HepG2 (cell line): Measurements from ENCODE around the gene GNG12. TPM values are rescaled to one million over a fixed set of nuclear protein-coding genes. Genes with fewer than 3 reads are reported as not detected.

Experiments
- ATAC-seq: fragments of 200-7000 bp; cut with Tn5 transposase; 3 replicates; pipeline ENCODE4 v1.9.1; 2020; ENCODE audit warnings: mild to moderate bottlenecking, moderate library complexity
- BruUV-seq: library from RNA; stranded (reverse); fragments of 400-500 nt; replicated peaks from 2 replicates; lab custom pipeline; 2021; lab: Mats Ljungman, UMichigan
- CTCF ChIA-PET: fragments of 300-600 bp; formaldehyde crosslinking; extraction: SDS; loops from one replicate; lab custom pipeline; 2021; ENCODE audit warnings: low total read pairs, inconsistent platforms, low intra/inter-chr PET ratio; lab: Yijun Ruan, JAX
- POLR2A ChIA-PET: fragments of 350-600 bp; sonication (Branson Sonifier 250); formaldehyde crosslinking; loops from one replicate; lab custom pipeline; 2020; ENCODE audit warnings: antibody characterized with exemption, inconsistent platforms; lab: Yijun Ruan, JAX
- DNase-seq: peaks from one replicate; pipeline ENCODE4 v3.0.0-alpha.2; 2015; ENCODE audit warnings: low spot score
- FAIRE-seq: peaks from 3 replicates; lab custom pipeline; 2011; peaks lifted over from hg19 to GRCh38; lab: Jason Lieb, UNC
- H2AFZ ChIP-seq: one replicate; pipeline ENCODE4 v1.6.1; 2011; ENCODE audit warnings: low read length, inconsistent platforms
- H3K27ac ChIP-seq: fragments of 300-600 bp; 3 replicates; pipeline ENCODE4 v1.8.0; 2011; ENCODE audit warnings: mixed run types, mild to moderate bottlenecking, mixed read lengths, low read length, inconsistent platforms; ENCODE audit not compliant: insufficient read depth; ENCODE audit errors: extremely low read length
- H3K27me3 ChIP-seq, 2 experiments: fragments of 200-600 bp in 1 of 2; 2 replicates in 1 of 2; 3 replicates in 1 of 2; pipeline versions ENCODE4 v1.6.0 to v1.8.0; 2011; ENCODE audit warnings: low read length in 2 of 2, mild to moderate bottlenecking in 2 of 2, moderate library complexity in 2 of 2, inconsistent platforms in 1 of 2; ENCODE audit not compliant: insufficient read depth in 2 of 2, control insufficient read depth in 1 of 2
- H3K36me3 ChIP-seq, 2 experiments: fragments of 200-600 bp in 1 of 2; replicated peaks in 1 of 2; 2 replicates in 1 of 2; 3 replicates in 1 of 2; pipeline versions ENCODE4 v1.5.1 to v1.8.0; 2011; ENCODE audit warnings: low read length in 2 of 2, inconsistent platforms in 1 of 2; ENCODE audit not compliant: insufficient read depth in 2 of 2, control insufficient read depth in 1 of 2
- H3K4me1 ChIP-seq: 2 replicates; pipeline ENCODE4 v1.5.1; 2012; ENCODE audit warnings: low read length, inconsistent platforms; ENCODE audit not compliant: insufficient read depth
- H3K4me2 ChIP-seq: 2 replicates; pipeline ENCODE4 v1.6.0; 2011; ENCODE audit warnings: low read depth, low read length, inconsistent platforms
- H3K4me3 ChIP-seq, 3 experiments: fragments of 200-600 bp in 1 of 3; sonication (generic), shearing (Covaris generic) in 1 of 3; replicated peaks in 1 of 3; 2 replicates each; pipeline ENCODE4 v1.5.1; 2011 to 2016; ENCODE audit warnings: low read length in 3 of 3, inconsistent platforms in 2 of 3, low read depth in 2 of 3, mild to moderate bottlenecking in 2 of 3, control low read depth in 1 of 3, mixed read lengths in 1 of 3; ENCODE audit not compliant: insufficient read depth in 1 of 3
- H3K79me2 ChIP-seq: one replicate; pipeline ENCODE4 v1.6.1; 2011; ENCODE audit warnings: low read length, inconsistent platforms; ENCODE audit not compliant: insufficient read depth
- H3K9ac ChIP-seq: 2 replicates; pipeline ENCODE4 v1.6.0; 2011; ENCODE audit warnings: mild to moderate bottlenecking, low read depth, low read length, inconsistent platforms; ENCODE audit not compliant: insufficient read depth
- H3K9me3 ChIP-seq: 2 replicates; pipeline ENCODE4 v1.5.1; 2012; ENCODE audit warnings: mild to moderate bottlenecking, low read length
- H4K20me1 ChIP-seq: 2 replicates; pipeline ENCODE4 v1.6.0; 2011; ENCODE audit warnings: inconsistent platforms, mild to moderate bottlenecking, low read length, moderate library complexity; ENCODE audit not compliant: insufficient read depth
- KLF15 ChIP-seq: sonication (generic); formaldehyde crosslinking; IDR thresholded peaks from 2 replicates; pipeline ENCODE4 v1.8.1; 2023; ENCODE audit warnings: borderline replicate concordance, mild to moderate bottlenecking, inconsistent platforms, missing genetic modification reagents, mixed read lengths
- PATZ1 ChIP-seq: sonication (generic); formaldehyde crosslinking; IDR thresholded peaks from 2 replicates; pipeline ENCODE4 v1.4.0; 2020; ENCODE audit warnings: missing genetic modification reagents
- RXRA ChIP-seq: sonication (generic); formaldehyde crosslinking; IDR thresholded peaks from 2 replicates; pipeline ENCODE4 v1.5.1; 2020; ENCODE audit warnings: missing genetic modification reagents
- SAP130 ChIP-seq: IDR thresholded peaks from 2 replicates; pipeline ENCODE4 v1.6.1; 2016; ENCODE audit warnings: low read depth
- SMARCE1 ChIP-seq: fragments of 450-650 bp; IDR thresholded peaks from 2 replicates; pipeline ENCODE4 v1.6.1; 2017; ENCODE audit warnings: borderline replicate concordance
- WIZ ChIP-seq: sonication (generic); formaldehyde crosslinking; IDR thresholded peaks from 2 replicates; pipeline ENCODE4 v1.5.1; 2020; ENCODE audit warnings: mild to moderate bottlenecking, missing genetic modification reagents
- ZNF12 ChIP-seq: sonication (generic); formaldehyde crosslinking; IDR thresholded peaks from 2 replicates; pipeline ENCODE4 v1.5.0; 2020; ENCODE audit warnings: missing genetic modification reagents
- ZNF230 ChIP-seq: sonication (generic); formaldehyde crosslinking; IDR thresholded peaks from 2 replicates; pipeline ENCODE4 v1.4.0; 2020; ENCODE audit warnings: mild to moderate bottlenecking, missing genetic modification reagents
- ZNF251 ChIP-seq: sonication (generic); formaldehyde crosslinking; IDR thresholded peaks from 2 replicates; pipeline ENCODE4 v1.9.0; 2021; ENCODE audit warnings: mild to moderate bottlenecking, missing genetic modification reagents
- ZNF280D ChIP-seq: sonication (generic); formaldehyde crosslinking; IDR thresholded peaks from 2 replicates; pipeline ENCODE4 v1.5.1; 2020; ENCODE audit warnings: mild to moderate bottlenecking, missing genetic modification reagents
- ZNF281 ChIP-seq: sonication (generic); formaldehyde crosslinking; IDR thresholded peaks from 2 replicates; pipeline ENCODE4 v1.4.0; 2020; ENCODE audit warnings: missing genetic modification reagents, borderline replicate concordance
- ZNF34 ChIP-seq: sonication (generic); formaldehyde crosslinking; IDR thresholded peaks from 2 replicates; pipeline ENCODE4 v1.4.0; 2020; ENCODE audit warnings: mild to moderate bottlenecking, missing genetic modification reagents, borderline replicate concordance
- ZNF383 ChIP-seq: sonication (generic); formaldehyde crosslinking; IDR thresholded peaks from 2 replicates; pipeline ENCODE4 v1.4.0; 2020; ENCODE audit warnings: missing genetic modification reagents, mild to moderate bottlenecking, borderline replicate concordance
- ZNF430 ChIP-seq: sonication (generic); formaldehyde crosslinking; IDR thresholded peaks from 2 replicates; pipeline ENCODE4 v1.9.0; 2021; ENCODE audit warnings: mild to moderate bottlenecking, missing genetic modification reagents
- ZNF883 ChIP-seq: sonication (generic); formaldehyde crosslinking; IDR thresholded peaks from 2 replicates; pipeline ENCODE4 v1.5.1; 2020; ENCODE audit warnings: mild to moderate bottlenecking, missing genetic modification reagents; ENCODE audit errors: not compliant biosample characterization
- WGBS: methylation state at CpG from one replicate; pipeline ENCODE4 v1.1.6; 2017; ENCODE audit warnings: low lambda C conversion rate; 5-methylcytosine and 5-hydroxymethylcytosine counted together
- in situ Hi-C: cut with HindIII; loops from 2 replicates; pipeline ENCODE4 v1.10.0; 2017; ENCODE audit warnings: low pct_unique_long_range_greater_than_20kb; ENCODE audit not compliant: extremely low pct_ligation_motif_present
- intact Hi-C: fragments of 100-400 bp; cut with micrococcal nuclease; formaldehyde crosslinking; loops from one replicate; pipeline ENCODE4 v1.10.0; 2022; ENCODE audit not compliant: unreplicated experiment
- polyA plus RNA-seq, 8 experiments: library from polyadenylated mRNA; depleted of rRNA in 3 of 8; stranded (reverse) in 7 of 8; unstranded in 1 of 8; fragments of >200 nt; fragmentation: Illumina TruSeq in 4 of 8; extraction: Trizol in 4 of 8; gene quantifications; 2 replicates each; pipeline versions ENCODE4 v1.2.1 to v1.2.3, GENCODE V29; 2011 to 2016; ENCODE audit warnings: low read depth in 4 of 8, missing spikeins in 1 of 8, mixed read lengths in 1 of 8; ENCODE audit not compliant: insufficient read depth in 1 of 8
- total RNA-seq, 5 experiments: library from RNA; depleted of rRNA; stranded (reverse); fragments of >200 nt; fragmentation: Illumina TruSeq; extraction: Trizol; gene quantifications; 2 replicates each; pipeline ENCODE4 v1.2.3, GENCODE V29; 2016; ENCODE audit warnings: low read depth in 1 of 5

Gene GNG12
- total and polyA plus RNA-seq, 2 of the 13 experiments (the other 11 are each of a cell fraction or from before 2014, with no cell fraction given) = 0.11 TPM

- peak; percentile 41; the same call in 1 of the 2 replicates for TF ChIP-seq PATZ1 (CRISPR knock-in tag)
- no peak for TF ChIP-seq ZNF281 (CRISPR knock-in tag)
- no peak for TF ChIP-seq ZNF230
Measured at GRCh38 chr1:67738401-67738800, 94.9 kb downstream of the GNG12 start (continued).

GRCh38 chr1:67737875-67738274 is 95.4 kb downstream of the GNG12 start:
- no peaks in the 10 kb centered on the region for H3K9me3 ChIP-seq
- no peak for FAIRE-seq
- TF ChIP-seq RXRA (CRISPR knock-in tag) (no peak), ZNF280D (CRISPR knock-in tag) (0 out of 2 replicates have a peak, but pooled peaks have one; percentile 42), KLF15 (CRISPR knock-in tag) (no peak), ZNF883 (no peak), WIZ (CRISPR knock-in tag) (no peak), ZNF251 (no peak), ZNF430 (CRISPR knock-in tag) (no peak), SMARCE1 (no peak), ZNF12 (CRISPR knock-in tag) (no peak), ZNF383 (CRISPR knock-in tag) (no peak), SAP130 (CRISPR knock-in tag) (no peak; the same call in 1 of the 2 replicates), ZNF34 (CRISPR knock-in tag) (no peak)

More at GRCh38 chr1:67737875-67738274, 95.4 kb downstream of the GNG12 start:
- POLR2A ChIA-PET = interaction anchor here (1.2 to 1.8 kb wide), 4 partner anchors 22 to 203 kb away, joined by 3 to 11 read pairs (median 5); partner anchors contain the start of gene GADD45A
- Histone ChIP-seq H3K27ac (peak overlapping the region; percentile 45), H4K20me1 (no peaks in the 10 kb centered on the region), H3K36me3 (no peaks in the 10 kb centered on the region), H3K27me3 (no peaks in the 10 kb centered on the region; a peak in 1 of 5 replicates), H3K4me2 (peak overlapping the region; percentile 38; the same call in 1 of the 2 replicates), H3K4me1 (peaks cover 59% of the 10 kb centered on the region), H3K9ac (no peak overlapping the region), H3K79me2 (no peaks in the 10 kb centered on the region), H2AFZ (peak overlapping the region; percentile 11), H3K4me3 (no peak overlapping the region)
- intact Hi-C loops (no loop called here), in situ Hi-C loops (no loop called here)
- ATAC-seq = peak; percentile 14
- CTCF ChIA-PET = no interaction called here
- WGBS = 45% methylated on average over 3 of the region's 3 CpGs
- DNase-seq = no peak
- BruUV-seq = no TSS peak
